HG02610 (cell line): ENCODE measurements around the gene SLC50A1.
"Not testable (repeated sequence)": the region's sequence is repeated elsewhere in the genome, so short reads cannot be mapped to it uniquely, and the experiment has no call there.

ENCODE experiments used
- ATAC-seq: cut with Tn5 transposase; IDR thresholded peaks from one replicate; pipeline ENCODE4 v1.9.1; 2021; ENCODE audit warnings: mild to moderate bottlenecking, moderate library complexity; ENCODE audit not compliant: unreplicated experiment

Gene SLC50A1

GRCh38 chr1:155134322-155134721 is 1.3 kb upstream of the SLC50A1 start:
- no peak for ATAC-seq

GRCh38 chr1:155134880-155135414 is 705 bp upstream of the SLC50A1 start:
- no peak for ATAC-seq

- no peak for ATAC-seq
These were observed 1.1 kb downstream of the SLC50A1 start for GRCh38 chr1:155136748-155137147.

- ATAC-seq: no peak
These were observed 1.7 kb downstream of the SLC50A1 start for GRCh38 chr1:155137154-155137949.

- peak; percentile 70 for ATAC-seq
These were observed 4.4 kb downstream of the SLC50A1 start, which contains the start of gene DPM3 for GRCh38 chr1:155139895-155140629. Gene DPM3, minus strand, starts transcription at chr1:155140531. Its CDS starts 291 bp downstream, at chr1:155140240.

- ATAC-seq: no peak
These were observed 4.9 kb downstream of the SLC50A1 start for GRCh38 chr1:155140630-155140953.

GRCh38 chr1:155141749-155142148 is 6.1 kb downstream of the SLC50A1 start:
- ATAC-seq: no peak

GRCh38 chr1:155145491-155145890 is 9.8 kb downstream of the SLC50A1 start:
- ATAC-seq: no peak

- ATAC-seq: not testable (repeated sequence)
These were observed 20.5 kb downstream of the SLC50A1 start for GRCh38 chr1:155155996-155156643.

- ATAC-seq: no peak
These were observed 23.3 kb downstream of the SLC50A1 start for GRCh38 chr1:155158991-155159390.

GRCh38 chr1:155160128-155160527 is 24.5 kb downstream of the SLC50A1 start:
- ATAC-seq: no peak

GRCh38 chr1:155162631-155163030 is 27.0 kb downstream of the SLC50A1 start:
- not testable (repeated sequence) for ATAC-seq

- not testable (repeated sequence) for ATAC-seq
These were observed 28.1 kb downstream of the SLC50A1 start for GRCh38 chr1:155163785-155164184.

GRCh38 chr1:155164625-155165024 is 29.0 kb downstream of the SLC50A1 start:
- not testable (repeated sequence) for ATAC-seq

GRCh38 chr1:155166051-155166470 is 30.4 kb downstream of the SLC50A1 start:
- ATAC-seq: no peak

GRCh38 chr1:155166471-155167165 is 31.0 kb downstream of the SLC50A1 start:
- ATAC-seq: no peak

- no peak for ATAC-seq
These were observed 31.8 kb downstream of the SLC50A1 start for GRCh38 chr1:155167166-155168104.

GRCh38 chr1:155168105-155168445 is 32.4 kb downstream of the SLC50A1 start:
- ATAC-seq: not testable (repeated sequence)

- no peak for ATAC-seq
These were observed 33.0 kb downstream of the SLC50A1 start for GRCh38 chr1:155168456-155169210.
